Measurements from ENCODE around the gene MBNL2.
A peak's percentile ranks its signal among the peaks of the same experiment; 100 is the strongest.

Gene MBNL2

DNA sequence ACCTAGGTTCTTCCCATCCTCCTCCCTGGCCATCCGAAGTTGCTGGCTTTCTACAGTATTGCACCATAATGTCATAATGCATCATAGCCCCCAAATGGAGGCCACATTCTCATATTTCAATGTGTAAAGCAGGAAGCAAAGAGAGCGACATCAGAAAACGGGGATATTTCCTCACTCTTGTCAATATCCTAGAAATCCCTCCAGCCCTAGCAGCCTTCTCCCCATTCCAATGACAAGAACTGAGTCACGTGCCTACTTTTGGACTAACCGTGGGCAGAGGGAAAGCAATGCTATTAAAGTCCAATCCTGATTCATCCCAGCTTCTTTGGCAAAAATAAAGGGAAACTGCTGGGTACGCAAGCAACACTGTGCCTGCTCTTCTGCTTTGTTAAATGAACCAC lies 207.5 kb downstream of the MBNL2 start:
- no peak for FAIRE-seq

DNA sequence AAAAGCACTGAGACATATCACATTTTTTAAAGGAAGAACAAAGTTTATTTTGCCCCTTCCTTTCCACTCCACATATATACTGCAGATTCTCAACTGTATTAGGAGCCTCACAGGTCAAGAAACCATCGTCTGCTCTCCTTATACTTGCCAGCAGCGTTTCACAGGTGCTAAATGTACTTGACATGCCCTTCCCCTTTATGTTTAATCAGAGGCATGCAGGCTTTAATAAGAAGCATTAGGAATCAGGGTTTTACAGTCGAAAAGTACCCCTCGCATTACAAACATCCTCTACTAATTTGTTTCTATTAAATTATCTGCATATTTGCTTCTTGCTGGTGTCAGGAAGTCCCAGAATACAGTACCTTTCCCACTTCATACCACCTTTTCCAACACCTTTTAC lies 208.2 kb downstream of the MBNL2 start:
- FAIRE-seq, result no peak

DNA sequence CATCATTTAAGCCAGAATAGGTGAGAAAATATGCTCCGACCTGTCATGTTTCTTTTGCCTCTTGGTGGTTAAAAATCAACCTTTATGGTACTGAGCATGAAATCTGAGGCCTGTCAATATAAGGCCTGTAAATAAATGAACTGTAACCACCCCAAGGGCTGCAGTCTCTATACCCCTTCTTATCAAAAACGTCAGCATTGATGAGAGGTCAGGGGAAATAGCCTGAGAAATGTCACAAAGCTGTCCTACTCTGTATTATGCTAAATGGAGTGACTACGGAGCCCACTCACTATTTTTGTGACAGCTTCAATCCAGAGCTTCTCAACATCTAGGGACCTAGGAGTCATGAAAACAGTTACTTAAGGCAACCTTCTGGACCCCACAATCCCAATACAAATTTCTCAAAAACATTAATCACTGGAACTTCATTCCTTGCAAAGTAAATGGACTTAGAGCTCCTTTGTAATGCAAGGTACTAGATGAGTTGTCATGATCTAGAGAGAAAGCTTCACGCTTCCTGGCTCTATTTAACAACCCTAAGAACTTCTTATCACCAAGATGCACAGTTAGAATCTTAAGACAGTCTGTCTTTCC lies 209.1 kb downstream of the MBNL2 start:
- FAIRE-seq, result no peak

DNA sequence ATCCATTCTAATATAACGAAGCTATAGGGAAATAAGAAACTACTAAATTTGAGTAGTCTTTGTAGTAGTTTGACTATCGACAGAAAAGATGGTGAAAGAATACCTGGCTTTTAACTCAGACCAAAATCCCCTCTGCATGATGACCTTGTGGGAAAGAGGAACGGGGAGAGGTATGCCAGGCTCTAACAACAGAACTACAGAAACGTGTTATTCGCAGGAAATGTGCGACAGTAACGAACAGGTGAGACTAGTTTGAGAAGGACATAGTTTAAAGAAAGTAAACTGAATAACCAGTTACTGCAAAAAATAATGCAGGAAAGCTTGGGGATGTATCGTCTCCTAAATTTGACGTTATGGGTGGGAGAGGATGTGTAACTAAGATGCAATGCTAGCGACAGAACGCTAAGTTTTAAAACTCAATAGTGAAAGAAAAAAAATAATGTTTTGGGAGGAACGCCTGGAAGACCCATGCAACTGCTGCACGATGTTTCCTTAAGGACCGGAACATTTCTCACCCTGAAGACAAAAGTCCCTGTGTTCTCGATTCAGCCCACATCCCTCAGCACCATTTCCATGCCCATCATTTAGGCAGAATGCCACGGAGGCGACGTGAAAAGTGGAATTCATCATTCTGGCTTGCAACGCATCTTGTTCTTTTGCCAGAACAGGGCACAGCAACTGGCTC lies 210.2 kb downstream of the MBNL2 start:
- no peak for FAIRE-seq

DNA sequence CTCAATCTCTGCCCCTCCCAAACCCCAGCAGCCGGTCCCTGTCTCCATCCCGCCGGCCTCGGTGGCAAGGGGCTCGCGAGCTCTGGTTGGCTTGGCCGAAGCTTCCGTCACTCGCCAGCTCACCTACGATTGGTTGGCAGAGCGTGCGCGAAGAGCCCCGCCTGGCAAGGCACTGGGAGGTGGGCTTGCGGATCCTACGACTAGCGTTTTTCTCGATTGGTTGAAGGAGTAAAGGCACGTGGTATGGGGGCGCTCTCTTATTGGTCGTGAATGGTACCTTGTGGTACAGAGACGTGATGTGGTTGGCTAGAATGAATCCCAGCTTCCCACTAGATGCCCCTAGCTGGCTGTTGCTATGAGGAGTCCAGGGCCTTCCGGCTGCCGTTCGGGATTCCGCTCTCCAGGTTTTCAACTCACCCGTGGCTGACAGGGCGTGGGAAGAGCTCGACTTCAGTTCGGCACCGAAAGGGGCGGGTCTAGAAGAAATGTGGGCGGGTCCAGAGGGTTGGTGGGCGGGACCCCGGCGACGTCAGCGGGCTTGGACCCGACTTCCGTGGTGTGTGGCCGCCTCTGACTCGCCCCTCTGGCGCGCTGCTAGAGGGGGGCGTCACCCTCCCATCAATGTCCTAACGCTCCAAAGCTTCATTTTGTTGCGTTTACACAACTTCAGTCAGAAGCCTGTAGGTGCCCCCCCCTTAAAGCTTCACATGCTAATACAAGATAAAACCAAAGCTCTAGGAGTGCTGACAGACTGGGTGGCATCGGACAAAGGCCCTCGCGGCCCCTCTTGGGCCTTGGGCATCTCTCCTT lies 211.0 kb downstream of the MBNL2 start:
- FAIRE-seq, result peak; percentile 92

DNA sequence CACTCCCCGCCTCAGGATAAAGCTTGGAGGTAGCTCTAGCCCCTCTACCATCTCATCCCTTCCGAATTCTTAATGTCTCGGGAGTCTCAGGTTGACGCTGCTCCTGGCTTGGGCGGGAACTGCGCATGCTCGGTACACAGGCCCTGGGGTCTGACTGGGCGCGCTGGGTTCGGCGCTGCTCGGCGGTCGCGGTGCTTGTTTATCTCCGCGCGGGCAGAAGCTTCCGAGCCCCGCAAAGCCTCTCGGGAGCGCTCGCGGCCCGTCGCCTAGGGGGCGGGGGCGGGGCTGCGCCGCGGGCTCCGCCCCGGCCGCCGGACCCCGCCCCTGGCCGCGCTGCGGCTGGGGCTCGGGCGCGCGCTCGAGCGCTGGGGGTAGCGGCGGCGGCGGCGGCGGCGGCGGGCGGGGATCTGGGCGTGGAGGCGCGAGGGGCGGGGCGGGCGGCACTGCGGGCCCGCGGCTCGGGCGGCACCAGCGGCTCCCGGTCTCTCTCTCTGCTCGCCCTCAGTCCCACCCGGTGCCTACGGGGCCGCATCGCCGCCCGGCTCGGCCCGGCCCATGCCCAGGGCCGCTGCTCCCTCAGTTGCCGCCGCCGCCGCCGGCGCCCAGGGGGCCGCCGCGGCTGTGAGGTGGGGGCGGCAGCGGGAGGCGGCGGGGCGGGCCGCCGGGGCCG lies 211.7 kb downstream of the MBNL2 start, which contains the start of gene RAP2A:
Gene RAP2A, plus strand, starts transcription at position 443 of the 670 bp plus-strand sequence. CDS start 302 bp downstream, outside the sequence.
- no peak for FAIRE-seq

DNA sequence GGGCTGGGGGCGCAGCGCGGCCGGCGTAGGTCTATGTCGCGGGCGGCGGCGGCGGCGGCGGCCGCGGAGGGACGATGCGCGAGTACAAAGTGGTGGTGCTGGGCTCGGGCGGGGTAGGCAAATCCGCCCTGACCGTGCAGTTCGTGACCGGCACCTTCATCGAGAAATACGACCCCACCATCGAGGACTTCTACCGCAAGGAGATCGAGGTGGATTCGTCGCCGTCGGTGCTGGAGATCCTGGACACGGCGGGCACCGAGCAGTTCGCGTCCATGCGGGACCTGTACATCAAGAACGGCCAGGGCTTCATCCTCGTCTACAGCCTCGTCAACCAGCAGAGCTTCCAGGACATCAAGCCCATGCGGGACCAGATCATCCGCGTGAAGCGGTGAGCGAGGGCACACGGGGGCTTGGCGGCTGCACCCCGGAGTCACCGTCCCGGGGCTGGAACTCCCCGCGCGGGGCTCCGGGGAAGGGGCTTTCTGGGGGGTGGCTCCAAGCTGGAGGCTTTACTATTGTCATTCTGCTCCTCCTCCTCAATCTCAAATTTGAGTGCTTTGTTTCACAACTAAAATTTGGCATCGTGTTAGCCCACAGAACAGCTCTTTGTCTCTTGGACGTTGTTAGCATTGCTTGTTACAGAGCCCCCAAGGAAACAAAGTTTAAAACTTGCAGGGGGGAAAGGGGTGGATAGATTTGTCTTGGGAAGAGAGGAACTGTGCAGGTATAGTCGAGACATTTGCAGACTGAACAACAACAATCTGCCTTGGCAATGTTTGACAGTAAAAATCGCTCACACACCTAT lies 212.5 kb downstream of the MBNL2 start:
- no peak for FAIRE-seq

DNA sequence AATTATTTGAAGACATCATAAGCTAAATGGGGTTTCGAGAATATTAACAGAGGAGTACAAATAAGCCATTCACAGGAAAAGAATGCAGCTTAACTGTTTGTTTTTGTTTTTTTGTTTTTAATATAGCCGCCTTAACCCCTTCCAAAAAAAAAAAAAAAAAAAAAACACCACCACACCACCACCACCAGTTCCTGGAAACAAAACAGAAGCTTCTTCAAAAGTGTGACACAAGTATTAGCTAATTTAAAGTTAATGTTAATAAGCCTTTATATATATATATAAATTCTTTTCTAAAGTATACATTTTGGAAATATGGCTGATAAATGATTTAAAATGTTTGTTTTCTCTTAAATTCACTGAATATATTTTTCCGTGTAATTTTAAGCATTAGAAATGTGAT lies 213.2 kb downstream of the MBNL2 start:
- peak; percentile 61 for FAIRE-seq

DNA sequence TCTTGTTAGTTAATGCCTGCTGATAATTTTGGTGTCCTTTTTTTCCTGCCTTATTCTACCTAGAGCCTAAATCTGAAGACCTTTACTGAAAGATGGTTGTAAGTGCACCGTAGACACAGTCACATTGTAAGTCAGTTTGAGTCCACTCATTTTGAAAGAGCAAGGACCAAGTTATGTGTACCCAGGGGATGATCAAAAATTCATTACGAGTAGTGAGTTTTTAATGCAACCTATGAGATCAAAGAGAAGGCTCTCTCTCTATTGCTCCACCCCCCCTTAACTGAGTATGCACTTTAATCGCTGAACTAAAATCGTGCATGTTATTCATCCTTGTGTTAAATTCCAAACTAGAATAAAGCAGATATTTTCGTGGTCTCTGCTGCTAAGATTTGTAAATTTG lies 213.7 kb downstream of the MBNL2 start:
- FAIRE-seq, result no peak

DNA sequence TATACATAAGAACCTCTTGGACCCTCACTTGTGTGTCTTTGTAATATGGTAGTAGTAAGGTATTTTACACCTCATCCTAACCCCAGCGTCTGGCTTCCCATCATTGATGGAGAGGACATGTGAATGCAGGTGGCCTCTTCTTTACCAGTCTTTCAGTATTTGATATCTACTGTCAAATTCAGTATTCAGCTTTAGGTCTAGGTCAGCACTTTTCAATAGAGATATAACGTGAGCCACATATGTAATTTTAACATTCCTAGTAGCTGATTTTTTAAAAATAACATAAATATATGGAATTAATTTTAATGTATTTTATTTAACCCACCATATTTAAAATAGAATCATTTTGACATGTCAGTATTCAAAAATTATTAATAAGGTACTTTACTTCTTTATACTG lies 214.7 kb downstream of the MBNL2 start:
- FAIRE-seq, result no peak

DNA sequence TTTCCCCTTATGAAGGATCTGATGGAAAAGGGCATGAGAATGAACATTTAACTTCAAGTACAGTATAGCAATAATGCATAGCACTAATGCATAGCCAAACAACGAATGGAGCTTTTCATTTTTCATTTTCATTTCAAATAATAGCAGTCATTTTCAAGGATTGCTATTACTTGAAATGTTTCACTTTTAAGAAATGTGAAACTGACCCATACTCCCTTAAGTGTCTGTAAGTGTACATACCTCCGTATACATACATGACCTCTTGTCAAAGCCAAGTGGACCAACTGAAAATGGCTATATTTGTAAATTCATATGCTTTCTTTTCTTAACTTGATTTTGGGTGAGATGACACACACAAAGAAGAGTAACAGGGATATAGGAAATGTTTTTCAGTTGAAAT lies 215.6 kb downstream of the MBNL2 start:
- no peak for FAIRE-seq

DNA sequence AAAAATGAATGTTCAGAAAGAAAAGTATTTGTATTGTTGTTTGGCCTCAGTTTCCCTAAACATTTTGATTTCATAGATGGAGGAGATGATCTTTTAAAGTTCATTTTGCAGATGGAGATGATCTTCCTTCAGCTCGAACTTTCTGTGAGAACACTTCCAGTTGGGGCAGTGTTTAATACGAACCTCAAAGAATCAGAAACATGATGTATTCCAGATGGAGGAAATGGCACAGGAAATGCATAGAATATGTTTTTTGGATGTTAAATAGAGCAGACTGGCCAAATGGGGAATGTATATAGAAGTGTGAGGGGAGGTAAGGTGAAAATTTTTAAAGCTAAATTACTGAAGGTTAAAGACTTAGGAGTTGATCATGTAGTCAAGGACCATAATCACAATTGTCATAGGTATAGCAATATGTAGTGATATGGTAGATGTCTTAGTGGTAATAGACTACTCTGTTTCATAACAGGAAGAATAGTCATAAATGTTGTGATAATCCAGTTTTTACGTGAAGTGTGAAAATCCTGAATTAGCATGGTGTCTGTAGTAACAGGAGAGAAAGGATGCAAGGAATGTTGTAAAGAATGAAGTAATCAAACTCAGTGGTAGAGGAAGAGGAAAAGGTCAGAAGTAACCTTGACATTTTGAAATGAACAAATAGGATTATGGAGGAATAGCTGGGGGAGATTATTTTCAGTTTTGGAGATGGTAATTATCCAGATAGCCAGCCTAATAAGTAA lies 216.9 kb downstream of the MBNL2 start:
- FAIRE-seq, result no peak

DNA sequence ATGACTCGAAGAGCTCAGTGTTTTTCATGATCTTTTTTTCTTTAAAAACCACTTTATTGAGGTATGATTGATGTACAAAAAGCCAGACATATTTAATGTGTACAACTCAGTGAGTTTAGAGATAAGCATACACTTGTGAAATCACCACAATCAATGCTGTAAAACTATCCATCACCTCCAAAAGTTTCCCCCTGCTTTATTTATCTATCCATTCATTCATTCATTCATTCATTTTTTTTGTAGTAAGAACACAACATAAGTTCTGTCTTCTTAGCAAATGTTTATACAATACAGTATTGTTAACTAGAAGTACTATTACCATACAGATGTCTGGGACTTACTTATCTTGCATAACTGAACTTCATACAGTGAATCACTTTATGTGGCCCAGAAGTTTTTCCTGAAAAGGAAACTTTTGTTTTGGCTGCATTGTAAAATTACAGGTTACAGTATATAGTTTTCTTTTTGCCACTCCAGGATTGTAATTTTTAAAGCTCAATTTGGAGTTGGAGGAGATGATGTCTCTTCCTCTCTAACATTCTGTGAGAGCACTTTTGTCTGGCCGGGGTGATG lies 218.6 kb downstream of the MBNL2 start:
- no peak for FAIRE-seq

DNA sequence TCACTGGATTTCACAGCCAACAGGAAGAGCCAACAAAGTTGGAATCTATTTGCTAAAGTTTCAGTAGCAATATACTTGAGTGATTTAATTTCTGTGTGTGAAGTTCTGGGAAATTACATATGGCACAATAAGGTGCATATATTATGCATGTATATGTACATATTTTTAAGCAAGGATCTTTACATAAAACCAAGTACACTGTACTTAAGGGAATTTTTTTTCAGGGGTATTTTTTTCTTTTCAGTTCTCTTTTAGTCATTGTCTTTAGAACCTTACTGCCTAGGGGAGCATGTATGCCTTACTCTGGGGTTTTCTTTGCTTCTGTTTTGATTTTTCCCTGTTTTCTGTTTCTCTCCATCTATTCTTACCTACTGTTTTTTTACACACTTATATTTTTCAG lies 219.2 kb downstream of the MBNL2 start:
- no peak for FAIRE-seq

Data from colon (tissue), 2 donors.